H1 (cell line): ENCODE measurements around the gene BDKRB1. TPM values are rescaled to one million over a fixed set of nuclear protein-coding genes. Genes with fewer than 3 reads are reported as not detected.

Experiments used
- CTCF ChIA-PET: fragments of 300-600 bp; sonication (Branson Sonifier 250); formaldehyde crosslinking; loops from one replicate; lab custom pipeline; 2021; ENCODE audit not compliant: partially characterized antibody; lab: Charles Lee
- POLR2A ChIA-PET: fragments of 300-600 bp; sonication (Branson Sonifier 250); formaldehyde crosslinking; loops from one replicate; lab custom pipeline; 2021; ENCODE audit warnings: inconsistent platforms; ENCODE audit not compliant: partially characterized antibody; lab: Charles Lee
- DNase-seq, 2 experiments: peaks; one replicate each; pipeline versions ENCODE4 v3.0.0 to v3.0.0-alpha.2; 2010 to 2022; ENCODE audit warnings: low spot score in 2 of 2, low read depth in 1 of 2, mixed read lengths in 1 of 2
- FAIRE-seq: peaks from 2 replicates; lab custom pipeline; 2011; peaks lifted over from hg19 to GRCh38; lab: Jason Lieb, UNC
- H2AFZ ChIP-seq: 2 replicates; pipeline ENCODE4 v1.8.1; 2012; ENCODE audit warnings: low read length, inconsistent platforms
- H2AK5ac ChIP-seq: 2 replicates; pipeline ENCODE4 v1.6.1; 2013; ENCODE audit warnings: low read depth, low read length
- H2BK120ac ChIP-seq: replicated peaks from 2 replicates; pipeline ENCODE3; 2013; ENCODE audit warnings: low read depth, low read length, inconsistent platforms
- H2BK12ac ChIP-seq: 2 replicates; pipeline ENCODE4 v1.6.1; 2013; ENCODE audit warnings: low read depth, low read length
- H2BK15ac ChIP-seq: 2 replicates; pipeline ENCODE4 v1.6.1; 2013; ENCODE audit warnings: low read length
- H2BK20ac ChIP-seq: 2 replicates; pipeline ENCODE4 v1.6.1; 2013; ENCODE audit warnings: low read length
- H2BK5ac ChIP-seq: 2 replicates; pipeline ENCODE4 v1.6.1; 2013; ENCODE audit warnings: low read depth, low read length
- H3K14ac ChIP-seq: 2 replicates; pipeline ENCODE4 v1.6.1; 2013; ENCODE audit warnings: inconsistent platforms; ENCODE audit not compliant: insufficient read length
- H3K18ac ChIP-seq: 2 replicates; pipeline ENCODE4 v1.6.1; 2013; ENCODE audit warnings: low read length; ENCODE audit errors: extremely low read depth
- H3K23ac ChIP-seq: 2 replicates; pipeline ENCODE4 v1.6.1; 2013; ENCODE audit warnings: inconsistent platforms; ENCODE audit not compliant: insufficient read length
- H3K23me2 ChIP-seq: 2 replicates; pipeline ENCODE4 v1.6.1; 2013; ENCODE audit warnings: low read depth, low read length
- H3K27ac ChIP-seq: 2 replicates; pipeline ENCODE4 v1.6.1; 2011; ENCODE audit warnings: low read depth, low read length, inconsistent platforms
- H3K27me3 ChIP-seq, 4 experiments: replicated peaks in 1 of 4; 1 replicate in 1 of 4; 2 replicates in 3 of 4; pipeline versions ENCODE4 v1.6.1 to v1.8.1; 2011 to 2013; ENCODE audit warnings: low read length in 3 of 4, mild to moderate bottlenecking in 3 of 4, inconsistent platforms in 2 of 4, mixed read lengths in 2 of 4, moderate library complexity in 1 of 4; ENCODE audit not compliant: control insufficient read depth in 3 of 4, insufficient read depth in 3 of 4; ENCODE audit errors: extremely low read depth in 1 of 4
- H3K36me3 ChIP-seq, 4 experiments: 2 replicates each; pipeline versions ENCODE4 v1.6.1 to v1.8.1; 2011 to 2013; ENCODE audit warnings: mild to moderate bottlenecking in 4 of 4, low read length in 3 of 4, moderate library complexity in 2 of 4, control low read depth in 1 of 4, inconsistent platforms in 1 of 4; ENCODE audit not compliant: insufficient read depth in 4 of 4, control insufficient read depth in 2 of 4
- H3K4ac ChIP-seq: replicated peaks from 2 replicates; pipeline ENCODE3; 2013; ENCODE audit warnings: low read length, low read depth, mixed read lengths, inconsistent platforms; ENCODE audit not compliant: insufficient read length
- H3K4me1 ChIP-seq, 4 experiments: replicated peaks in 1 of 4; 1 replicate in 1 of 4; 2 replicates in 3 of 4; pipeline versions ENCODE4 v1.6.1 to v1.8.1; 2011 to 2013; ENCODE audit warnings: low read length in 3 of 4, inconsistent platforms in 2 of 4, mixed read lengths in 1 of 4; ENCODE audit not compliant: insufficient read depth in 4 of 4, control insufficient read depth in 3 of 4
- H3K4me2 ChIP-seq, 2 experiments: 2 replicates each; pipeline versions ENCODE4 v1.6.1 to v1.8.1; 2011 to 2013; ENCODE audit warnings: low read depth in 2 of 2, low read length in 2 of 2, control low read depth in 1 of 2, inconsistent platforms in 1 of 2, mild to moderate bottlenecking in 1 of 2; ENCODE audit not compliant: insufficient read depth in 1 of 2
- H3K4me3 ChIP-seq, 4 experiments: fragments of 200-600, 300-600 bp in 1 of 4; sonication (generic), shearing (Covaris generic), sonication (Bioruptor Twin) in 1 of 4; 2 replicates each; pipeline versions ENCODE4 v1.5.1 to v1.8.1; 2011 to 2016; ENCODE audit warnings: low read length in 4 of 4, low read depth in 3 of 4, control low read depth in 2 of 4, inconsistent platforms in 2 of 4, mild to moderate bottlenecking in 2 of 4, mixed read lengths in 1 of 4, moderate library complexity in 1 of 4; ENCODE audit not compliant: insufficient read depth in 2 of 4; ENCODE audit errors: extremely low read depth in 1 of 4
- H3K56ac ChIP-seq: replicated peaks from 2 replicates; pipeline ENCODE3; 2013; ENCODE audit warnings: low read depth, mild to moderate bottlenecking, mixed read lengths, low read length, inconsistent platforms; ENCODE audit not compliant: insufficient read length
- H3K79me1 ChIP-seq: 2 replicates; pipeline ENCODE4 v1.6.1; 2013; ENCODE audit warnings: low read depth, low read length, control low read depth
- H3K79me2 ChIP-seq, 2 experiments: 2 replicates each; pipeline versions ENCODE4 v1.6.1 to v1.8.1; 2012 to 2013; ENCODE audit warnings: low read length in 2 of 2, mild to moderate bottlenecking in 2 of 2, inconsistent platforms in 1 of 2; ENCODE audit not compliant: insufficient read depth in 2 of 2, control insufficient read depth in 1 of 2
- H3K9ac ChIP-seq, 4 experiments: replicated peaks in 1 of 4; 1 replicate in 1 of 4; 2 replicates in 3 of 4; pipeline versions ENCODE4 v1.6.1 to v1.8.1; 2011 to 2013; ENCODE audit warnings: low read depth in 3 of 4, low read length in 3 of 4, control low read depth in 2 of 4, mild to moderate bottlenecking in 2 of 4, moderate library complexity in 2 of 4, inconsistent platforms in 1 of 4; ENCODE audit errors: extremely low read depth in 1 of 4
- H3K9me3 ChIP-seq, 2 experiments: 2 replicates each; pipeline versions ENCODE4 v1.6.1 to v1.8.1; 2012 to 2013; ENCODE audit warnings: mild to moderate bottlenecking in 2 of 2, moderate library complexity in 2 of 2, control low read depth in 1 of 2, inconsistent platforms in 1 of 2, low read depth in 1 of 2, low read length in 1 of 2, mixed read lengths in 1 of 2; ENCODE audit not compliant: insufficient read depth in 2 of 2
- H4K20me1 ChIP-seq, 2 experiments: replicated peaks in 1 of 2; 2 replicates each; pipeline versions ENCODE3 to v1.8.1; 2011 to 2013; ENCODE audit warnings: inconsistent platforms in 2 of 2, low read length in 2 of 2, mild to moderate bottlenecking in 1 of 2; ENCODE audit not compliant: insufficient read depth in 2 of 2, control insufficient read depth in 1 of 2
- H4K5ac ChIP-seq: 2 replicates; pipeline ENCODE4 v1.6.1; 2013; ENCODE audit warnings: low read length, low read depth, mixed read lengths, inconsistent platforms; ENCODE audit not compliant: insufficient read length
- H4K8ac ChIP-seq: 2 replicates; pipeline ENCODE4 v1.8.0; 2013; ENCODE audit warnings: mild to moderate bottlenecking, moderate library complexity, low read length, inconsistent platforms; ENCODE audit not compliant: insufficient read depth; ENCODE audit errors: extremely low read depth
- H4K91ac ChIP-seq: replicated peaks from 2 replicates; pipeline ENCODE3; 2013; ENCODE audit warnings: low read length, mixed read lengths, inconsistent platforms; ENCODE audit not compliant: insufficient read length
- BCL11A ChIP-seq, 2 experiments: IDR thresholded peaks; one replicate each; pipeline ENCODE4 v1.6.1; 2011; ENCODE audit warnings: low read depth in 2 of 2, low read length in 2 of 2, mild to moderate bottlenecking in 2 of 2
- CTBP2 ChIP-seq: IDR thresholded peaks from 2 replicates; pipeline ENCODE4 v1.7.0; 2011; ENCODE audit warnings: borderline replicate concordance, mild to moderate bottlenecking, moderate library complexity, mixed read lengths, low read length; ENCODE audit not compliant: insufficient read depth, insufficient read length
- GTF2F1 ChIP-seq: IDR thresholded peaks from 2 replicates; pipeline ENCODE4 v1.6.1; 2012; ENCODE audit warnings: low read depth, low read length, improper control_type of control experiment, borderline replicate concordance
- KDM4A ChIP-seq: IDR thresholded peaks from one replicate; pipeline ENCODE4 v1.7.1; 2012; ENCODE audit warnings: low read depth, mild to moderate bottlenecking, moderate library complexity, low read length, inconsistent platforms; ENCODE audit not compliant: severe bottlenecking
- SP1 ChIP-seq: IDR thresholded peaks from 2 replicates; pipeline ENCODE4 v1.6.1; 2011; ENCODE audit warnings: low read depth, low read length
- SP4 ChIP-seq: IDR thresholded peaks from 2 replicates; pipeline ENCODE4 v1.6.1; 2012; ENCODE audit warnings: low read length, inconsistent platforms
- SRF ChIP-seq: IDR thresholded peaks from 2 replicates; pipeline ENCODE4 v1.6.1; 2011; ENCODE audit warnings: mild to moderate bottlenecking, low read depth, low read length, moderate library complexity
- WGBS, 2 experiments: shearing (Covaris generic) in 1 of 2; methylation state at CpG; one replicate each; pipeline versions ENCODE4 v1.1.6 to v1.1.7; 2013 to 2015; ENCODE audit warnings: low lambda C conversion rate in 2 of 2, mixed read lengths in 2 of 2, inconsistent platforms in 1 of 2, low coverage in 1 of 2, missing lambda C conversion rate in 1 of 2; ENCODE audit not compliant: insufficient replicate concordance in 2 of 2, insufficient coverage in 1 of 2, insufficient read length in 1 of 2; ENCODE audit errors: extremely low coverage in 1 of 2, missing lambda C conversion rate in 1 of 2; 5-methylcytosine and 5-hydroxymethylcytosine counted together
- polyA plus RNA-seq, 7 experiments: library from polyadenylated mRNA; depleted of rRNA in 3 of 7; stranded (reverse) in 5 of 7; unstranded in 2 of 7; fragments of >200 nt in 5 of 7; fragments of 200-250 nt in 2 of 7; gene quantifications; 1 replicate in 5 of 7; 2 replicates in 1 of 7; 4 replicates in 1 of 7; pipeline versions ENCODE4 v1.2.1 to v1.2.3, GENCODE V29; 2011 to 2013; ENCODE audit warnings: missing spikeins in 2 of 7, mixed read lengths in 2 of 7
- total RNA-seq: library from RNA; stranded (reverse); fragmentation: NEBNext Ultra II Directional; extraction: Animal tissue kit (Norgen Biotek cat#: 25700); gene quantifications from 2 replicates; pipeline ENCODE4 v1.2.1, GENCODE V29; 2021
- TF ChIP-seq, protein P1 (sequence below): IDR thresholded peaks from 2 replicates; pipeline ENCODE4 v1.6.1; 2012; ENCODE audit warnings: inconsistent platforms
- TF ChIP-seq, protein P2 (sequence below): IDR thresholded peaks from 2 replicates; pipeline ENCODE4 v1.6.1; 2011; ENCODE audit warnings: low read length, improper control_type of control experiment

BDKRB1 gene
- total and polyA plus RNA-seq, 2 of the 8 experiments (the other 6 are each of a cell fraction or from before 2014, with no cell fraction given) = 0.27 TPM; not detected in 1

DNA sequence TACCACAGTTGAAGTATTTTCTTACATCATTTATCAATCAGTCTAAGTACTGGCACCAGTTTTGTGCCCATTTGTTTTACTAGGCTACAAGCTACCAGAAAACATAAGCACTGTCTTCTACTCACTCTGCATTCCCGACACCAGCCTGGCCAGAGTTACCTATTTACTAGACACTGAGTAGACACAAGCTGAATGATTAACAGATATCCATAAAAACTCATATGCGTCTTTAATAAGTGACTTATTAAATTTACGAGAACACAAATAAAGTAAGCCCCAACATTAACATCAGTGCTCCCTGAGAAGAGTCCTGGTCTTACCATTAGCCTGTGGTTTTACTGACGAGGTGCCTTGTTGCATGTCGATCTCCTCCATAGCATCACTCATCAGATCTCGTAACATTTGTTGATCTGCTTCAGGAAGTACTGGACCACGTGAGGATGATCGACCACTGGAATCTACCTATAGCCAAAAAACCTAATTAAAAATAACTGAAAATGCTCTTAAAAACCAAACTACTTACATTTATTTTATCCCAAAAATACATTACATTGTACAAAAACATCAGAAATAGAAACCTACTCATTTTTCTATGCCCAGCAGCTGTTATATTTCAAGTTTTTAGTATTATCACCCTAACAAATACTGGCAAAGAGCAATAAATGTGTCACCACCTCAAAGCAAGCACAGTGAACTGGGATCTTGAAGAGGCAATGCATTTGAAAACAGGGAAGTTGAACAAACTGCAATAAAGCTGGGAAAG is 53.3 kb downstream of the BDKRB1 start:
- Histone ChIP-seq H3K4me3 (no peak overlapping the region), H3K9ac (peak overlapping the region in 1 of 4 experiments; percentile 15; a peak in 1 of 7 replicates), H3K27ac (no peak overlapping the region), H4K91ac (no peak overlapping the region), H4K8ac (no peak overlapping the region), H2BK20ac (no peak overlapping the region), H2BK120ac (no peak overlapping the region), H3K56ac (no peak overlapping the region), H3K27me3 (peaks cover 0 to 1% (median 0%) of the 10 kb centered on the region in 4 experiments; a peak in 1 of 7 replicates), H3K79me1 (no peaks in the 10 kb centered on the region), H4K20me1 (no peaks in the 10 kb centered on the region), H3K23me2 (no peaks in the 10 kb centered on the region; the same call in 1 of the 2 replicates), H2BK15ac (no peak overlapping the region), H2AFZ (no peak overlapping the region), H3K79me2 (no peaks in the 10 kb centered on the region), H3K4me2 (no peak overlapping the region), H3K4me1 (no peaks in the 10 kb centered on the region), H3K23ac (no peak overlapping the region), H2AK5ac (no peak overlapping the region), H3K18ac (no peak overlapping the region), H3K36me3 (peaks cover 5 to 21% (median 14%) of the 10 kb centered on the region in 4 experiments; a peak in 7 of 8 replicates), H2BK12ac (no peak overlapping the region), H3K14ac (no peak overlapping the region), H2BK5ac (no peak overlapping the region), H4K5ac (no peak overlapping the region), H3K4ac (no peak overlapping the region), H3K9me3 (no peaks in the 10 kb centered on the region)
- DNase-seq = no peak
- 91% methylated on average over 8 of the region's 8 CpGs; no CpG with 5 or more reads in 1 of the 2 experiments for WGBS, 2 experiments
- CTCF ChIA-PET = interaction anchor here (0.6 to 2.1 kb wide), 5 partner anchors 78 to 743 kb away, joined by 3 to 6 read pairs (median 4); no protein-coding TSS in a partner anchor
- peak; percentile 28 for FAIRE-seq
- TF ChIP-seq GTF2F1 (no peak), SRF (no peak), KDM4A (no peak), SP4 (no peak), CTBP2 (no peak), BCL11A (IDR thresholded peaks at IDR 0.05; ENCODE audit: low read depth in 2 of 2, low read length in 2 of 2) (no peak), SP1 (no peak)
- TF ChIP-seq, protein P1, sequence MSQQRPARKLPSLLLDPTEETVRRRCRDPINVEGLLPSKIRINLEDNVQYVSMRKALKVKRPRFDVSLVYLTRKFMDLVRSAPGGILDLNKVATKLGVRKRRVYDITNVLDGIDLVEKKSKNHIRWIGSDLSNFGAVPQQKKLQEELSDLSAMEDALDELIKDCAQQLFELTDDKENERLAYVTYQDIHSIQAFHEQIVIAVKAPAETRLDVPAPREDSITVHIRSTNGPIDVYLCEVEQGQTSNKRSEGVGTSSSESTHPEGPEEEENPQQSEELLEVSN = no peak
- TF ChIP-seq, protein P2, sequence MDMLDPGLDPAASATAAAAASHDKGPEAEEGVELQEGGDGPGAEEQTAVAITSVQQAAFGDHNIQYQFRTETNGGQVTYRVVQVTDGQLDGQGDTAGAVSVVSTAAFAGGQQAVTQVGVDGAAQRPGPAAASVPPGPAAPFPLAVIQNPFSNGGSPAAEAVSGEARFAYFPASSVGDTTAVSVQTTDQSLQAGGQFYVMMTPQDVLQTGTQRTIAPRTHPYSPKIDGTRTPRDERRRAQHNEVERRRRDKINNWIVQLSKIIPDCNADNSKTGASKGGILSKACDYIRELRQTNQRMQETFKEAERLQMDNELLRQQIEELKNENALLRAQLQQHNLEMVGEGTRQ = no peak
- POLR2A ChIA-PET = no interaction called here
